DLD1 (cell line): ENCODE data around the gene WDR62.

Experiments used
- in situ Hi-C: cut with HindIII; loops from 2 replicates; pipeline ENCODE4 v1.10.0; 2017; ENCODE audit warnings: low sequenced_read_pairs

WDR62 gene

DNA sequence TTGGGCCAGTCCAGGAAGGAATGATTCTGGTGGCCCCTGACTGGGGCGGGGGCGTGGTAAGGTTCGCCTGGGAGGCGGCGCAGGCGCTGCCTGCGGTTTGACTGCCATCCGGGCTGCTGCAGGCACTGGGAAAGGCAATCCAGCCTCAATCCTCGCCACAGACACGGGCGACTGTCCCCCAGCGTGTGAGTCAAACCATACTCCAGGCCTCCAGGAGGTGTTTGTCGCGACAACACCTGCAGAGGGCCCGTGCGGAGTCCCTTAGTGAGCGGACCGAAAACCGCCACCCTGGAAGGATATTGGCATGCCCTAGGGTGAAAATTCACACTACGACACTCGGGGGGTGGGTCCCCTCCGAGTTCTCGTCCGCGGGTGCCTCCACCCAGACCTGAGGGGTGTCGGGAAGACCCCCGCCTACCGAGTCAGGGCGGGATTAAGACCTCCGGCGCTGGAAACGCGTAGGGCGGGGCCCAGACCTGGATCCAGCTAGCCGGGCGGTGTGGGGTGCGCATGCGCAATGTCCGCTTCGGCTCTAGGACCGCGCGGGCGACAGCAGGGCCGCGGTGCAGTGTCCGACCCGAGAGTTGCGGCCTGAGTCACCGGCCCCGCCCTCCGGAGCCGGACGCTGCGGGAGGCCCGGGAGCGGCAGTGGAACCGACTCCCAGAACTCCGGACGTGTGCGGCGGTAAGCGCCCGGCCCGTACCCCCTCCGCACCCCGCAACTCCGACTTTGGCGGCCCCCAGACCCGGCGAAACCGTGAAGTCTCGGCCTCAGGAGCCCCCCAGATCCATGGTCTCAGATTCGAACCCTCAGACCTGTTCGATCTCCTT lies 85.0 kb downstream of the WDR62 start, which contains the start of gene CAPNS1:
CAPNS1 (plus strand) TSS at position 594 of the 831 bp plus-strand sequence. CDS start 946 bp downstream, outside the sequence.
- in situ Hi-C loops, result no loop called here

- in situ Hi-C loops, result no loop called here
Observed at GRCh38 chr19:36140304-36141038, 85.8 kb downstream of the WDR62 start.

DNA sequence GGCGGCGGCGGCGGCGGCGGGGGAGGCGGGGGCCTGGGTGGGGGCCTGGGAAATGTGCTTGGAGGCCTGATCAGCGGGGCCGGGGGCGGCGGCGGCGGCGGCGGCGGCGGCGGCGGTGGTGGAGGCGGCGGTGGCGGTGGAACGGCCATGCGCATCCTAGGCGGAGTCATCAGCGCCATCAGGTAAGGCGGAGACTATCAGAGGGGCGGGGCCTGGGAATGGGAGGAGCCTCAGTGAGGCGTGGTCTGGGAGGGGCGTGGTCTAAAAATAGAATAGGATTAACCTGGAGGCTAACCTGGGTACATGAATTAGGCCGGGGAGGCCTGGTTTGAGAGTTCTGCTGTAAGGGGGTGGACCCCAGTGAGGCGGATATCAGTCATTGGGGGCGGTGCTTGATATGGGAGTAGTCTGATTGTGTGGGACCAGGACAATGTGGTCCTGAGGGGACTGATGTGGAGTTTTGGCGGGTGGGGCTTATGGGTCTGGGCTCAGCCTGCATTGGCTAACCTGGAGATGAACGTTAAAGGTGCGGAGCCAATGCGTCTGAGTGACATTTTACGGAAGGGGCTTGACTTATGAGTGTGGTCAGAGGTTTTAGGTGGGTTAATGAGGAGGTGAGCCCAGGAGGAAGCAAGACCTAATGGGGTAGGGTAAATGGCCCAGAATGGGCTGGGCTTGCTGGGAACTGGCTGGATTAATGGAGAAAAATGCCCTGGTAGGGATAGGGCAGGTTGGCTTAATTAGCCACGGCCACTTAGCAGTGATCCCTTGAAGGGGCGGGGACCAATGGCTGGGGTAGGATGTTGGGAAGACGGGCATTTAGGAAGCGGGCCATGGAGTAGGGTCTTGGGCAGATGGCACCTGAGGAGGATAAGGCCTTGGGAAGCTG lies 86.6 kb downstream of the WDR62 start:
- in situ Hi-C loops, result no loop called here

- in situ Hi-C loops, result no loop called here
Observed at GRCh38 chr19:36142046-36142445, 87.3 kb downstream of the WDR62 start.

DNA sequence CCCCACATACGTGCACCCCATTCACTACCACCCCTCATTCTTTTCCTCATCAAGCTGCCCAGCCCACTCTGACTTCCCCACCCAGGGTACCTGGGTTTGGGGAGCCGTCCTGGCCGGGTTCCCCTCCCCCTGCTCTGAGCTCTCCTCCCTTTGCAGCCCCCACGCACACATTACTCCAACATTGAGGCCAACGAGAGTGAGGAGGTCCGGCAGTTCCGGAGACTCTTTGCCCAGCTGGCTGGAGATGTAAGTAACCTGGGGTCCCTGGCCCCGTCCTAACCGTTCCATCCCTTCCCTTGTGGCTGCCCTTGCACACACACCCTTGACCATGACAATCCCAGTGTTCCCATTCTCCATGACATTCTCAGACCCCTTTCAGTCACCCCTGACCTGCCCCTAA lies 87.8 kb downstream of the WDR62 start:
- in situ Hi-C loops, result no loop called here

DNA sequence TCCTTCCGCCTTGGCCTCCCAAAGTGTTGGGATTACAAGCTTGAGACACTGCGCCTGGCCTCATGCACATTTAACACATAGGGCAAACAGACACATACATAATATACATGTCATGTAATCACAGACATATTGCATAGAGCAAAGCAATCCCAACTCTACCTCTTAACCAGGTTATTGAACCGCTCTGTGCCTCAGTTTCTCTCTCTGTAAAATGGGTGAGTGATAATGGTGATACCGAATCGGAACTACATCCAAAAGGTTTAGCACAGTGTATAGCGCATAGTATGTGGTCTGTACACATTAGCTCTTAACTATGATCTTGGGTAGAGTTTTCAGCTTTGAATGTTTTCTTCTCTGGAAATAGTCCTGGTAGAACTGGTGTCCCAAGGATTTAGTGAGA lies 89.9 kb downstream of the WDR62 start:
- in situ Hi-C loops, result no loop called here

DNA sequence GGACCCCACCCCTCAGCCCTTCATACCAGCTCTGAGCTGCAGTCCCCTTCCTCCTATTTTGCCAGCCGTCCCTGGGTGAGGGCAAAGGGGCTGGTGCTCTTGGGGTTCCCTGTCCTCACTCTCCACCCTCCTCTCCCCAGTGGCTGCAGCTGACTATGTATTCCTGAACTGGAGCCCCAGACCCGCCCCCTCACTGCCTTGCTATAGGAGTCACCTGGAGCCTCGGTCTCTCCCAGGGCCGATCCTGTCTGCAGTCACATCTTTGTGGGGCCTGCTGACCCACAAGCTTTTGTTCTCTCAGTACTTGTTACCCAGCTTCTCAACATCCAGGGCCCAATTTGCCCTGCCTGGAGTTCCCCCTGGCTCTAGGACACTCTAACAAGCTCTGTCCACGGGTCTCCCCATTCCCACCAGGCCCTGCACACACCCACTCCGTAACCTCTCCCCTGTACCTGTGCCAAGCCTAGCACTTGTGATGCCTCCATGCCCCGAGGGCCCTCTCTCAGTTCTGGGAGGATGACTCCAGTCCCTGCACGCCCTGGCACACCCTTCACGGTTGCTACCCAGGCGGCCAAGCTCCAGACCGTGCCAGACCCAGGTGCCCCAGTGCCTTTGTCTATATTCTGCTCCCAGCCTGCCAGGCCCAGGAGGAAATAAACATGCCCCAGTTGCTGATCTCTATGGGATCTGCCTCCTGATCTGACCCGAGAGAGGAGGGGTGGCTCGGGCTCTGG lies 95.1 kb downstream of the WDR62 start:
- in situ Hi-C loops, result no loop called here

DNA sequence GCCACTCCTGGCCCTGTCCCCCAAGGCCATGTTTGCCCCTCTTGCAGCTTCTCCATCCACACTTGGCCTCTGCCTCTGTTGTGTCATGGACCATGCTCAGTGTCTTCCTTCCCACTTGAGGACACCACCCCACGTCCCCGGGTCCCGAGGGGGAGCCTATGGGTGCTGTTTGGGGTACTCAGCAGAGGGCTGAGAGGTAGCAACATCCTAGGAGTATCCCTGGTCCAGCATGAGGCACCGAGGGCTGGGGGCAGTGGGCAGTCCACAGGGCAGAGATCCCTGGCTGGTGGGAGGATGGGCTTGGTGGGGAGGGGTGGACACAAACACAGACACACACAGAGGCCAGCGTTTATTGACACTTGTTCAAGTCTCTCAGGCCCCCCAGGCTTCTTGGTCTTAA lies 95.9 kb downstream of the WDR62 start:
- in situ Hi-C loops, result no loop called here

- in situ Hi-C loops, result no loop called here
Observed at GRCh38 chr19:36151144-36152018, 96.7 kb downstream of the WDR62 start.

DNA sequence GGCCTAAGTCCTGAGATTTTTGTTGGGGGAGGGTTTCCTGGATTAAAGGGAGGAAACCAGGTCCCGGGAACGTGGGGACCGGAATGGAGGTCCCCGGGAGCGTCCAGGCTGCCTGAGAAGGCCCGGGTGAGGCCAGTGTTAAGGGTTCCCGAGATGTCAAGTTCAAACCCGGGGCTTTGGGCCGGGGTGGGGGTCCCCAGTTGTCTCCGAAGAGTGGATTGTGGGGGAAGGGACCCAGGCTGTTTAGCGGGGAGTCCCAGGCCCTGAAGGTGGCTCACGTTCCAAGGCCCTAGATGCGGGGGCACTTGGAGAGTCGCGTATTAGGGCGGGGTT lies 97.3 kb downstream of the WDR62 start:
- in situ Hi-C loops, result no loop called here

- in situ Hi-C loops, result no loop called here
Observed at GRCh38 chr19:36152352-36153091, 97.8 kb downstream of the WDR62 start, which contains the start of gene COX7A1. COX7A1 (minus strand) TSS chr19:36152447; CDS start chr19:36152407, 40 bp downstream.

- in situ Hi-C loops, result no loop called here
Observed at GRCh38 chr19:36153126-36153525, 98.4 kb downstream of the WDR62 start.
